HG02943 (cell line): ENCODE data around the gene PDE4D.

Source experiments
- ATAC-seq: cut with Tn5 transposase; IDR thresholded peaks from one replicate; pipeline ENCODE4 v1.9.1; 2021; ENCODE audit warnings: mild to moderate bottlenecking, low read depth, moderate library complexity; ENCODE audit not compliant: unreplicated experiment

Gene PDE4D

GRCh38 chr5:59840200-59840601 is 53.3 kb downstream of the PDE4D start:
- ATAC-seq: no peak

- no peak for ATAC-seq
Measured at GRCh38 chr5:59838989-59839388, 54.5 kb downstream of the PDE4D start.

- ATAC-seq: no peak
Measured at GRCh38 chr5:59838067-59838466, 55.5 kb downstream of the PDE4D start.

- no peak for ATAC-seq
Measured at GRCh38 chr5:59837071-59837470, 56.5 kb downstream of the PDE4D start.

GRCh38 chr5:59835800-59836199 is 57.7 kb downstream of the PDE4D start:
- ATAC-seq: no peak

GRCh38 chr5:59833448-59833847 is 60.1 kb downstream of the PDE4D start:
- no peak for ATAC-seq

- no peak for ATAC-seq
Measured at GRCh38 chr5:59832577-59833301, 60.8 kb downstream of the PDE4D start.

- no peak for ATAC-seq
Measured at GRCh38 chr5:59831326-59832010, 62.1 kb downstream of the PDE4D start.

- ATAC-seq: no peak
Measured at GRCh38 chr5:59830536-59831200, 62.9 kb downstream of the PDE4D start.

GRCh38 chr5:59829922-59830321 is 63.6 kb downstream of the PDE4D start:
- no peak for ATAC-seq

GRCh38 chr5:59829386-59829785 is 64.1 kb downstream of the PDE4D start:
- no peak for ATAC-seq

- ATAC-seq: no peak
Measured at GRCh38 chr5:59828623-59829022, 64.9 kb downstream of the PDE4D start.

GRCh38 chr5:59826996-59827395 is 66.5 kb downstream of the PDE4D start:
- no peak for ATAC-seq

- ATAC-seq: no peak
Measured at GRCh38 chr5:59823420-59823819, 70.1 kb downstream of the PDE4D start.

GRCh38 chr5:59819806-59820205 is 73.7 kb downstream of the PDE4D start:
- ATAC-seq: no peak

- no peak for ATAC-seq
Measured at GRCh38 chr5:59817536-59817935, 76.0 kb downstream of the PDE4D start.

- ATAC-seq: no peak
Measured at GRCh38 chr5:59816654-59817300, 76.7 kb downstream of the PDE4D start.

GRCh38 chr5:59814537-59814872 is 79.0 kb downstream of the PDE4D start:
- ATAC-seq: no peak

GRCh38 chr5:59813761-59814536 is 79.6 kb downstream of the PDE4D start:
- ATAC-seq: no peak

- ATAC-seq: no peak
Measured at GRCh38 chr5:59810041-59810440, 83.5 kb downstream of the PDE4D start.

GRCh38 chr5:59807806-59808205 is 85.7 kb downstream of the PDE4D start:
- ATAC-seq: no peak
